PC-9 (cell line): ENCODE data around the gene MLIP. TPM values are rescaled to one million over a fixed set of nuclear protein-coding genes. Genes with fewer than 3 reads are reported as not detected.

Source experiments
- BruUV-seq: library from RNA; stranded (reverse); fragments of 400-500 nt; replicated peaks from 2 replicates; lab custom pipeline; 2021; lab: Mats Ljungman, UMichigan
- CTCF ChIA-PET: fragments of 300-600 bp; sonication (Branson Sonifier 250); formaldehyde crosslinking; loops from one replicate; lab custom pipeline; 2022; ENCODE audit warnings: antibody characterized with exemption; lab: Charles Lee
- POLR2A ChIA-PET: fragments of 300-600 bp; sonication (Branson Sonifier 250); formaldehyde crosslinking; loops from one replicate; lab custom pipeline; 2022; ENCODE audit warnings: antibody characterized with exemption; ENCODE audit not compliant: unreplicated experiment; lab: Charles Lee
- DNase-seq, 2 experiments: peaks; one replicate each; pipeline versions ENCODE4 v3.0.0 to v3.0.0-alpha.2; 2015 to 2022; ENCODE audit warnings: mixed read lengths in 1 of 2
- H2AFZ ChIP-seq: fragments of 200-600 bp; sonication (generic); 2 replicates; pipeline ENCODE4 v1.8.1; 2017; ENCODE audit warnings: antibody characterized with exemption
- H3F3A ChIP-seq: fragments of 200-600 bp; sonication (generic); 2 replicates; pipeline ENCODE4 v1.8.1; 2017; ENCODE audit warnings: antibody characterized with exemption, mild to moderate bottlenecking, low read depth; ENCODE audit not compliant: insufficient read depth
- H3K27ac ChIP-seq: fragments of 200-600 bp; sonication (generic); 2 replicates; pipeline ENCODE4 v1.6.1; 2016; ENCODE audit warnings: mixed run types
- H3K27me3 ChIP-seq: fragments of 200-600 bp; sonication (generic); 2 replicates; pipeline ENCODE4 v1.6.1; 2016; ENCODE audit warnings: low read depth, mixed run types; ENCODE audit not compliant: insufficient read depth
- H3K36me3 ChIP-seq: fragments of 200-600 bp; sonication (generic); 2 replicates; pipeline ENCODE4 v1.6.1; 2016; ENCODE audit warnings: low read depth, mixed run types
- H3K4me1 ChIP-seq: fragments of 200-600 bp; sonication (generic); replicated peaks from 2 replicates; pipeline ENCODE4 v1.6.1; 2016; ENCODE audit warnings: mixed run types; ENCODE audit not compliant: insufficient read depth
- H3K4me2 ChIP-seq: fragments of 200-600 bp; sonication (generic); 2 replicates; pipeline ENCODE4 v1.6.1; 2017; ENCODE audit warnings: mixed run types
- H3K4me3 ChIP-seq: fragments of 200-600 bp; sonication (generic); 2 replicates; pipeline ENCODE4 v1.6.1; 2016; ENCODE audit warnings: mixed run types
- H3K79me2 ChIP-seq: fragments of 200-600 bp; sonication (generic); 2 replicates; pipeline ENCODE4 v1.6.1; 2017; ENCODE audit warnings: low read depth, mixed run types
- H3K9me2 ChIP-seq: fragments of 200-600 bp; sonication (generic); 2 replicates; pipeline ENCODE4 v1.8.1; 2017; ENCODE audit warnings: mild to moderate bottlenecking; ENCODE audit not compliant: insufficient read depth
- H3K9me3 ChIP-seq: fragments of 200-600 bp; sonication (generic); 2 replicates; pipeline ENCODE4 v1.8.1; 2016; ENCODE audit warnings: low read depth; ENCODE audit not compliant: insufficient read depth
- H4K20me1 ChIP-seq: fragments of 200-600 bp; sonication (generic); 2 replicates; pipeline ENCODE4 v1.8.1; 2017; ENCODE audit not compliant: insufficient read depth
- CTCF ChIP-seq: fragments of 200-600 bp; sonication (generic); conservative IDR thresholded peaks from 2 replicates; pipeline ENCODE4 v1.6.1; 2017; ENCODE audit warnings: mixed run types, antibody characterized with exemption, mild to moderate bottlenecking, moderate library complexity
- EZH2 ChIP-seq: fragments of 200-600 bp; sonication (generic); IDR thresholded peaks from 2 replicates; pipeline ENCODE4 v1.8.0; 2017; ENCODE audit warnings: antibody characterized with exemption, low read depth
- intact Hi-C: fragments of 100-400 bp; cut with micrococcal nuclease; formaldehyde crosslinking; loops from one replicate; pipeline ENCODE4 v1.10.0; 2022; ENCODE audit not compliant: unreplicated experiment
- total RNA-seq: library from RNA; stranded (reverse); gene quantifications from 2 replicates; pipeline ENCODE4 v1.2.3, GENCODE V29; 2021

MLIP gene
- total RNA-seq, 1 experiment from 2014 or later, result 0.79 TPM

DNA sequence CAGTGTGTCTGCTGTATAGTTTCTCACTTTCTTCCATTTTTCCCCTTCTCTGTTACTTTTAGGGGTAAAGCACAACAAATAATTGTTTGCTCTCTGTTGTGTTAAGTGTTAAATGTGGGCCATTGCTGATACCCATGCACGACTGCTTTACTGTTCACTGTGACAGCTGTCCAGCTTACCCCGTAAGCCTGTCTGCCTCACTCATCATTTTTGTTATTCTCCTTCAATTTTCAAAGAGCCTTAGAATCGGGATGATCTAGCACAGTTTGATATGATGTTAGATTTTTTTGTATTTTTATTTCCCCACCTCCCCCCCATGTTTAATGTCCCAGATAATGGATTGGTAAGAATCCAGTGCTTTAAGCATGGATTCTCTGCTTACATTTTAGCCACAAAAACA, 41.2 kb upstream of the MLIP start:
- Histone ChIP-seq H2AFZ (no peak overlapping the region), H3K79me2 (no peaks in the 10 kb centered on the region), H3K4me2 (no peak overlapping the region), H3K27ac (no peak overlapping the region), H3F3A (no peaks in the 10 kb centered on the region), H3K9me2 (no peaks in the 10 kb centered on the region), H3K4me3 (no peak overlapping the region), H3K36me3 (no peaks in the 10 kb centered on the region), H3K9me3 (no peaks in the 10 kb centered on the region), H3K4me1 (no peaks in the 10 kb centered on the region), H4K20me1 (no peaks in the 10 kb centered on the region), H3K27me3 (no peaks in the 10 kb centered on the region)
- BruUV-seq, result no TSS peak
- DNase-seq, result no peak
- ChIA-PET POLR2A (no interaction called here), CTCF (no interaction called here)
- intact Hi-C loops, result no loop called here
- no peak for TF ChIP-seq EZH2

- Histone ChIP-seq H3K36me3 (no peaks in the 10 kb centered on the region), H3K9me3 (no peaks in the 10 kb centered on the region), H2AFZ (no peak overlapping the region), H3K9me2 (no peaks in the 10 kb centered on the region), H3K27ac (no peak overlapping the region), H3F3A (no peaks in the 10 kb centered on the region), H3K79me2 (no peaks in the 10 kb centered on the region), H4K20me1 (no peaks in the 10 kb centered on the region), H3K27me3 (no peaks in the 10 kb centered on the region), H3K4me3 (no peak overlapping the region), H3K4me2 (no peak overlapping the region), H3K4me1 (no peaks in the 10 kb centered on the region)
- ChIA-PET CTCF (no interaction called here), POLR2A (no interaction called here)
- TF ChIP-seq EZH2 (no peak), CTCF (no peak)
- BruUV-seq, result no TSS peak
- DNase-seq, result no peak
- intact Hi-C loops, result no loop called here
These were observed 39.4 kb upstream of the MLIP start for GRCh38 chr6:54071821-54072340.

DNA sequence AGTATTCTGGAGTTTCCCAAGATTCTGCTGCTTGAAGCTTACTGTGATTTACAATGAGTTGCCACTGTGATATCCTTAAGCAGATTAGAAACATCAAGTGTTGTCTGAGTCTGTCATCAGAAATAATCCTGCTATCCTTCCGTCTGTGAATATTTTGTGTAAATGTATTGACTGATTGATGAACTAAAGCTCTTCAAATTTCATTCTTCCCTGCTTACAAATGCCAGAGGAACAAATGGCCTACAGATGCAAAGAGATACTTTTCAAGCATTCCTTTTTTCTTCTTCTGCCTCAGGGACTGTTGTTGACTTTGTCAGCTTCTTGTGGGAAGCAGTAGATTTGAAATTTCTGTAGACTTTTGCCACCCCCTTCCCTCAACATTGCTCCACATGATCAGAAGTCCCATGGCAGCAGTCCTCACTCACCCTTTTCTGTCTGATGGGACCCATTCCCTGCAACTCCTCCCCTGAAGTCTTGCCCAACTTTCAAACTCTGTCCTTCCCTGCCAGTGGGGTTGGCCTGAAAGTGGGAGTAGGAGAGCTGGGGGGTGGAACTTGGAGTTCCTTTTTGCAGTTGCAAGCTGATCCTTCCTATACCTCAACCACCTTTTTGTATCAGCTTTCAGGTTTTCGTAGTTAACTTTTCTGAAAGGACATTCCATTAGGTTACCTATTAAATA, 38.5 kb upstream of the MLIP start:
- intact Hi-C loops, result no loop called here
- CTCF ChIA-PET, result no interaction called here

More for the DNA sequence above, 38.5 kb upstream of the MLIP start:
- no peak overlapping the region for H3K4me2 ChIP-seq
- no peak for TF ChIP-seq CTCF
- no peak for TF ChIP-seq EZH2
- H3F3A ChIP-seq, result no peaks in the 10 kb centered on the region
- POLR2A ChIA-PET, result no interaction called here
- BruUV-seq, result no TSS peak
- no peaks in the 10 kb centered on the region for H3K9me3 ChIP-seq
- H3K4me3 ChIP-seq, result no peak overlapping the region
- no peaks in the 10 kb centered on the region for H3K79me2 ChIP-seq
- H3K4me1 ChIP-seq, result no peaks in the 10 kb centered on the region
- no peaks in the 10 kb centered on the region for H3K36me3 ChIP-seq
- H2AFZ ChIP-seq, result no peak overlapping the region; the same call in 1 of the 2 replicates
- no peak overlapping the region for H3K27ac ChIP-seq
- H3K27me3 ChIP-seq, result no peaks in the 10 kb centered on the region
- no peaks in the 10 kb centered on the region for H4K20me1 ChIP-seq
- no peak for DNase-seq
- no peaks in the 10 kb centered on the region for H3K9me2 ChIP-seq
